PC-9 (cell line): ENCODE results near the gene TTLL9.

ENCODE experiments used
- EZH2 ChIP-seq: fragments of 200-600 bp; sonication (generic); IDR thresholded peaks from 2 replicates; pipeline ENCODE4 v1.8.0; 2017; ENCODE audit warnings: antibody characterized with exemption, low read depth
- TF ChIP-seq, protein P1 (sequence below): fragments of 200-600 bp; sonication (generic); conservative IDR thresholded peaks from 2 replicates; pipeline ENCODE4 v1.6.1; 2017; ENCODE audit warnings: mixed run types, antibody characterized with exemption, mild to moderate bottlenecking, moderate library complexity

DNA sequence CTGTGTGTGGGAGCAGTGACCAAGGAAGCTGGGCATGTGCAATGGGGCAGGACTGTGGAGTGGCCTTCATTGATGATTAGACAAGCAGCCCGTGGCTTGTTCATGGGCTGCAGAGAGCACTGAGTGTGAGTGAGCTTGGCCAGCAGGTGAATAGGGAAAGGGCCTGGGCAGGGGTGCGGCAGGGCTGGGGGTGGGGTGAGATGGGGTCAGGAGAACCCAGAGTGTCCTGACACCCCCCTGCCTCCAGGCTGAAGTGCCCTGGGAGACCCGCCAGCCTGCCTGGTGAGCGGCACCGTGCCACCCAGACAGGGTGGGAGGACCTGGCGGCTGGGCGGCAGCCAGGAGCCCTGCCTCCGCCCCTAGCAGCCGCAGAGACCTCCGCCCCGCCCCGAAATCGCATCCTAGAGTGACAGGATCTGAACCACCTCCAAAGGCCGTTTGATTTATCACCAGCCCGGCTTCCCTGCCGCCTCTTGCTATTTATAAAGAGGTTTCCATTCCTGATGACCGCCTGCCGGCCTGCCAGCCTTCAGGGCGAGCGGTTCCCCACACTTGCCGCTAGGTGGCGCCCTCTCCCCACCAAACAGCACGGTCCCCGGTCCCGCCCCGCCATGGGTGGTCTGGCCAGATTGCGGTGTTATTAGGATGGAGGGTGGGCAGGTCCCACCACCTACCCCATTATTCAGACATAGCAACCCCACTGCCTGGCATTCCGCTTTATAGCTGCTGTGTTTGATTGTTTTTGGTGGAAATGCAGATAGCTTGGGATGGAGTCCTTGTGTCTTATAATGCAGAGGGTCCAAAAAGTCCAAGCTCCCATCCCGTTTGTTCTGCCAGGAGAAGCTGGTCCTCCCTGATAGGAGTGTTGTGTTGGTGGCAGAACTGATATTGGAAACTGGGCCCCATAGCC lies 47.8 kb upstream of the TTLL9 start:
- TF ChIP-seq, protein P1, sequence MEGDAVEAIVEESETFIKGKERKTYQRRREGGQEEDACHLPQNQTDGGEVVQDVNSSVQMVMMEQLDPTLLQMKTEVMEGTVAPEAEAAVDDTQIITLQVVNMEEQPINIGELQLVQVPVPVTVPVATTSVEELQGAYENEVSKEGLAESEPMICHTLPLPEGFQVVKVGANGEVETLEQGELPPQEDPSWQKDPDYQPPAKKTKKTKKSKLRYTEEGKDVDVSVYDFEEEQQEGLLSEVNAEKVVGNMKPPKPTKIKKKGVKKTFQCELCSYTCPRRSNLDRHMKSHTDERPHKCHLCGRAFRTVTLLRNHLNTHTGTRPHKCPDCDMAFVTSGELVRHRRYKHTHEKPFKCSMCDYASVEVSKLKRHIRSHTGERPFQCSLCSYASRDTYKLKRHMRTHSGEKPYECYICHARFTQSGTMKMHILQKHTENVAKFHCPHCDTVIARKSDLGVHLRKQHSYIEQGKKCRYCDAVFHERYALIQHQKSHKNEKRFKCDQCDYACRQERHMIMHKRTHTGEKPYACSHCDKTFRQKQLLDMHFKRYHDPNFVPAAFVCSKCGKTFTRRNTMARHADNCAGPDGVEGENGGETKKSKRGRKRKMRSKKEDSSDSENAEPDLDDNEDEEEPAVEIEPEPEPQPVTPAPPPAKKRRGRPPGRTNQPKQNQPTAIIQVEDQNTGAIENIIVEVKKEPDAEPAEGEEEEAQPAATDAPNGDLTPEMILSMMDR = peak; percentile 99
- TF ChIP-seq EZH2 = no peak
